KMS-11 (cell line): Measurements from ENCODE around the gene CES3.

Experiments
- H2AFZ ChIP-seq: fragments of 200-600 bp; sonication (generic); 2 replicates; pipeline ENCODE4 v1.6.1; 2016; ENCODE audit warnings: antibody characterized with exemption, mixed run types, low read depth
- H3K27ac ChIP-seq: fragments of 200-600 bp; sonication (generic); 2 replicates; pipeline ENCODE4 v1.6.1; 2016; ENCODE audit warnings: mild to moderate bottlenecking, mixed run types
- H3K27me3 ChIP-seq: fragments of 200-600 bp; sonication (generic); 2 replicates; pipeline ENCODE4 v1.6.1; 2017; ENCODE audit warnings: mild to moderate bottlenecking, low read depth, mixed run types, moderate library complexity; ENCODE audit not compliant: insufficient read depth
- H3K36me3 ChIP-seq: fragments of 200-600 bp; sonication (generic); 2 replicates; pipeline ENCODE4 v1.6.1; 2017; ENCODE audit warnings: mild to moderate bottlenecking, mixed run types; ENCODE audit not compliant: insufficient read depth
- H3K4me1 ChIP-seq: fragments of 200-600 bp; sonication (generic); 2 replicates; pipeline ENCODE4 v1.6.1; 2016; ENCODE audit warnings: mild to moderate bottlenecking, low read depth, mixed run types; ENCODE audit not compliant: poor library complexity, severe bottlenecking
- H3K4me2 ChIP-seq: fragments of 200-600 bp; sonication (generic); 2 replicates; pipeline ENCODE4 v1.7.0; 2016; ENCODE audit warnings: mild to moderate bottlenecking, mixed run types
- H3K4me3 ChIP-seq: fragments of 200-600 bp; sonication (generic); IDR thresholded peaks from 2 replicates; pipeline ENCODE4 v1.6.1; 2017; ENCODE audit warnings: low read depth, low read length, mixed read lengths; ENCODE audit not compliant: insufficient read depth
- H3K79me2 ChIP-seq: fragments of 200-600 bp; sonication (generic); 2 replicates; pipeline ENCODE4 v1.6.1; 2016; ENCODE audit warnings: low read depth, mixed run types; ENCODE audit not compliant: insufficient read depth
- H3K9ac ChIP-seq: fragments of 200-600 bp; sonication (generic); 2 replicates; pipeline ENCODE4 v1.6.1; 2016; ENCODE audit warnings: mild to moderate bottlenecking, mixed run types
- H4K20me1 ChIP-seq: fragments of 200-600 bp; sonication (generic); 2 replicates; pipeline ENCODE4 v1.6.1; 2016; ENCODE audit warnings: mild to moderate bottlenecking, mixed run types; ENCODE audit not compliant: insufficient read depth
- CTCF ChIP-seq: fragments of 200-600 bp; sonication (generic); conservative IDR thresholded peaks from 2 replicates; pipeline ENCODE4 v1.6.1; 2017; ENCODE audit warnings: low read depth, mild to moderate bottlenecking, antibody characterized with exemption, low read length, moderate library complexity, mixed read lengths

The CES3 gene

GRCh38 chr16:66918355-66918754 is 42.7 kb upstream of the CES3 start:
- no peak overlapping the region for H2AFZ ChIP-seq
- H3K27ac ChIP-seq = no peak overlapping the region
- no peaks in the 10 kb centered on the region for H3K36me3 ChIP-seq
- H3K4me3 ChIP-seq = no peak overlapping the region
- H3K4me2 ChIP-seq = no peak overlapping the region
- no peaks in the 10 kb centered on the region for H3K4me1 ChIP-seq
- H4K20me1 ChIP-seq = no peaks in the 10 kb centered on the region
- no peaks in the 10 kb centered on the region for H3K79me2 ChIP-seq
- H3K27me3 ChIP-seq = peaks cover 10% of the 10 kb centered on the region; the same call in 1 of the 2 replicates
- no peak for TF ChIP-seq CTCF
- H3K9ac ChIP-seq = no peak overlapping the region

GRCh38 chr16:66918803-66919568 is 42.1 kb upstream of the CES3 start, which contains the start of gene CDH16:
TSS of gene CDH16 (minus strand) at chr16:66918885. CDS start at chr16:66918065, 820 bp downstream.
- H3K27me3 ChIP-seq = peaks cover 10% of the 10 kb centered on the region; the same call in 1 of the 2 replicates
- no peak within 1 kb of the TSS for H3K9ac ChIP-seq
- H3K4me3 ChIP-seq = no peak within 1 kb of the TSS
- H3K27ac ChIP-seq = no peak within 1 kb of the TSS
- H2AFZ ChIP-seq = no peak within 1 kb of the TSS
- H3K79me2 ChIP-seq = no peaks in the 10 kb centered on the region
- H3K36me3 ChIP-seq = no peaks in the 10 kb centered on the region
- H3K4me2 ChIP-seq = no peak within 1 kb of the TSS
- H4K20me1 ChIP-seq = no peaks in the 10 kb centered on the region
- H3K4me1 ChIP-seq = no peaks in the 10 kb centered on the region
- TF ChIP-seq CTCF = no peak

GRCh38 chr16:66919569-66920298 is 41.3 kb upstream of the CES3 start:
- Histone ChIP-seq H3K4me2 (no peak overlapping the region), H4K20me1 (no peaks in the 10 kb centered on the region), H2AFZ (no peak overlapping the region), H3K27me3 (peaks cover 10% of the 10 kb centered on the region; the same call in 1 of the 2 replicates), H3K9ac (no peak overlapping the region), H3K4me1 (no peaks in the 10 kb centered on the region), H3K79me2 (no peaks in the 10 kb centered on the region), H3K36me3 (no peaks in the 10 kb centered on the region), H3K27ac (no peak overlapping the region), H3K4me3 (no peak overlapping the region)
- TF ChIP-seq CTCF = no peak

GRCh38 chr16:66920299-66920590 is 40.8 kb upstream of the CES3 start:
- Histone ChIP-seq H3K79me2 (no peaks in the 10 kb centered on the region), H3K27ac (no peak overlapping the region), H3K9ac (no peak overlapping the region), H3K36me3 (no peaks in the 10 kb centered on the region), H3K27me3 (peaks cover 12% of the 10 kb centered on the region; the same call in 1 of the 2 replicates), H3K4me1 (no peaks in the 10 kb centered on the region), H3K4me3 (no peak overlapping the region), H2AFZ (no peak overlapping the region), H4K20me1 (no peaks in the 10 kb centered on the region), H3K4me2 (no peak overlapping the region)
- TF ChIP-seq CTCF = no peak
